Erythroblast (primary cell): Measurements from ENCODE around the gene SLC22A23.
"Not testable (repeated sequence)": the region's sequence is repeated elsewhere in the genome, so short reads cannot be mapped to it uniquely, and the experiment has no call there.

ENCODE experiments used
- GATA1 ChIP-seq: IDR thresholded peaks from 2 replicates; pipeline ENCODE4 v1.6.1; 2011; ENCODE audit warnings: low read depth, mild to moderate bottlenecking, control low read depth, low read length, moderate library complexity
- POLR2A ChIP-seq: IDR thresholded peaks from 2 replicates; pipeline ENCODE4 v1.6.1; 2011; ENCODE audit warnings: mild to moderate bottlenecking, low read length

DNA sequence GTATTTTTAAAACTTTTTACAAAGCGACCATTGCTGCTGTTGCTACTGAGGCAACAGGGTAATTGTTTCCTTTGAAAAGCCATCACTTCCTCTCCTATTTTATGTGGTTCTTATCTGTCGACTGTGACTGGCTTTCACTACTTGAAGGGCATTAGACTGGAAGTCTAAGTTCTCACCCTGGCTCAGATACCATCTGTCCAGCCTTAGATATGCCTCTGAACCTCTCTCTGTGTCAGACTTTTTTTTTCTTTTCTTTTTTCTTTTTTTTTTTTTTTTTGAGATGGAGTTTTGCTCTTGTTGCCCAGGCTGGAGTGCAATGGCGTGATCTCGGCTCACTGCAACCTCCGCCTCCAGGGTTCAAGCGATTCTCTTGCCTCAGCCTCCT is 78.5 kb downstream of the SLC22A23 start:
- TF ChIP-seq POLR2A, GATA1: not testable (repeated sequence)
